Measurements from ENCODE around the gene ACADVL.

- TF ChIP-seq RAD21 (IDR thresholded peaks at IDR 0.05; ENCODE audit: low read length) (no peak), CTCF (IDR thresholded peaks at IDR 0.05) (no peak), GATA2 (CRISPR knock-in tag; IDR thresholded peaks at IDR 0.05) (no peak), EP300 (IDR thresholded peaks at IDR 0.05; ENCODE audit: borderline replicate concordance in 1 of 2, low read depth in 1 of 2, low read length in 1 of 2) (no peak)
Observed at GRCh38 chr17:7190276-7190917, 29.3 kb upstream of the ACADVL start.
